Non-pigmented ciliary epithelial cell (primary cell): Measurements from ENCODE around the gene GYPB.
A peak's percentile ranks its signal among the peaks of the same experiment; 100 is the strongest.
"Not testable (repeated sequence)": the region's sequence is repeated elsewhere in the genome, so short reads cannot be mapped to it uniquely, and the experiment has no call there.

Source experiments
- DNase-seq: peaks from one replicate; pipeline ENCODE4 v3.0.0-alpha.2; 2010; ENCODE audit warnings: low read depth

The GYPB gene

DNA sequence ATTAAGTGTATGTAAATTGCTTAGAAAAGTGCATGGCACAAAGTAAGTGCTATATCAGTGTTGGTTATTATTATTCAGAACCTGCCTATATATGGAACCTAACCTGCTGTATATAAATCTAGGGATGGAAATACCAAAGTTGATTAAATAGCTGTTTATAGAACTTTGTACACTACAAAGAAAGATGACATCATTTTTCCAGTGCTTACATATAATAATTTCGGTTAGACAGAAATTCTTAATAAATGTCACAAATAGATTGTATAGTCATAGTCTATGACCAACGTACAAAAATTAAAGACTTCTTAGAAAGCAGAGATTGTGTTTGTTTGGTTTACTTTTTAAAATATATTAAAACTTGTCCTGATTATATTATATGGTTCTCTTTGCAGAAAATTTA, 4.4 kb downstream of the GYPB start:
- no peak for DNase-seq

DNA sequence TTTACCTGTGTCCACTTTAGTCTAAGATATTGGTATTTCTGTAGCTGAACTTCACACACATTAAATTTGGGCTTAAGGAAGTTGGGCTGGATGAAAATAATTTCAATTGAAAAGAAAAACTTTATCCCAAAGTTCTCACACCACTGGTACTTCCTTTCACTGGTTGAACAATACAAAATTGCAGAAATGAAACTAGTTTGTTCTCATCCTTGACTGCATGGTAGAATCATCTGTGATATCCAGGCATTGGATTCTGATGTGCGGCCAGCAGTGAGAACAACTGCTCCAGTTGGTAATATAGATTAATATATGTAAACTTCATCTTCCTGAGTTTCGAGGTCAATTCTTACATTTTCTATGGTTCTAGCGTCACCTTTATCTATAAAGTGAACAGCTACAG, 10.6 kb downstream of the GYPB start:
- DNase-seq = not testable (repeated sequence)

DNA sequence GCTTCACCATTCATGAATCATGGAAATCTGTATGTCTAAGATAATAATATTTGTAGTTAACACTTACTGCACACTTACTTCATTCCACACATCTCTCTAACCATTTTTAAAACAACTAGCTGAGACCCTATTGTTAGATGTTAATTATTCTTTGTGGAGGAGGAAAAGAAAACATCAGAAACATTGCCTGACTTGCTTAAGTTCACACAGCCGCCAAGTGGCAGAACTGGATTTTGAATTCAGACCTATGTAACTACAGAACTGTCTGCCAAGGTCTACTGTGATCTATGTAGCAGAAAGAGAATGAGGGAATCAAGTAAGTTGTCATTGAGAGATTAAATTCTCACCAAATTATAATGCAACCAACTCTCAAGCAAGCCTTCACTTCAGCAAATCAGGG, 11.2 kb downstream of the GYPB start:
- not testable (repeated sequence) for DNase-seq

DNA sequence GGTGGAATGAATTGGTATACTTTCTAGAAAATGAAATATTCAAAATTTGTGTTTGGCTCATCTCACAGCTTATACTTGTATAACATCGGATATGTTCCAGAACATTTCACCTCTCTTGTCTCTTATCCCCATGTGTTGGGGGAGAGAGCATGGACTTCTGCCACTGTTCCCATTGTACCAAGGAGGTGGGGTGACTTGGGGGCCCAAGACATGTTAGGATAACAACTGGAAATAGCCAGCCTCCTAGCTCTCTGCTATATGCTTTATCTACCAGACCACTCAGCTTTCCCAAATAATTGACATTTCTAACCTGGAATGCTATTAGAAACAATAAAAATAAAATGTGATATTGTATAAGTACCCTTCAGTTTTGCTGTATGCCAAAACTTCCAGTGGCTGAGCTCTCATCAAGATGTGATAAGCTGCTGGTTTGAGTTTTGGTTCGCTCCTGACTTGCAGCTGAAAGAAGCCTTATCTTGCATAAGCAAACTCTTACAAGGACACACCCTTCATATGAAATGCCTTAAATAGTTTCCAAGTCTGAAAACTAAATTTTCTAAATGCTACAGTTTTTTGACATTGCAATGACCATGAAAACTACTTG, 12.9 kb downstream of the GYPB start:
- DNase-seq = not testable (repeated sequence)

DNA sequence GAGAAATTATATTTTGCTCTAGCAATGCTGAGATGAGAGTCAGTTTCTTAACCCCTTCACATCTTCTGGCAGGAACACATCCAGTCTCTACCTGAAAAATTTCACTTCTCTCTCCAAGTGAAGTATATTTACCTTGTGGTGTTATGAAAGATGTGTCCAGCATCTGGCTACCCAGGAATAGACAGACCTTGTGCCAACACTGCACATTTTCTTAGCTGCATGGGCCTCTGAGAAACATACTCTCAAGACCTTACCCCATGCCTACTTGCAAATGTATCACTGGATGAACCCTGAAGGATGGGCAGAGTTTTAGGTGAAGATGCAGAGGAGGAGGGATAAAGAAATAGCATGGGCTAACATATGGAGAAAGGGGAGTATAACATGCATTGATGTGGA, 13.6 kb downstream of the GYPB start:
- not testable (repeated sequence) for DNase-seq

DNA sequence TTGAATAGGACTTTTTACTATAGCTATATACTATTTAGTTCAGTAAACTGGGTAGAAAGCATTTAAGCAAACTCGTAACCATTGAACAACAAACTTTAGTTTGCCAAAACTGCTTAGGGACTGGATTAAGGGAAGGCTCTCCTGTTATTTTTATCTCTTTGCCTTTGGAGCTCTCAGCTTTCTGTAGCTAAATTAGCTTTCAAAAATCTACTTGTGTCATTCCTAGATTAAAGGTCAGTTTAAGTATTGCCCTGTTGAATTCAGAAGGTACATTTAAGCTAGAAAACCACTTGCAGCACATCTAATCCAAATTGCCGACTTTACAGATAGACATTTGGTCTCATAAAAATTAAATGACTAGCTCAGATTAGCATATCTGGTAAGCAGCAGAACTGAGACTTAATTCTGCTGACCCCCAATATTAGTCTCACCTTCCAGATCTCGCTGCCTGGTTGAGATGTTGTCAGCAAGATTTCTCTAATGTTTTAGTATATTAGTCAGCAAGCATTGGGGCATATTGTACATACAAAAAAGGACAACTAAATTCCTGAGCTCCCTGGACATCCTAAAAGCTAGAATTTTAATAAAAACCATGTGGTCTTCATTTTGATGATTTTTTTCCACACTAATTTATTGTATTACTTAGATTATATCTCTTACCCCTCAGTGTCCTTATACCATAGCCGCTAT, 14.2 kb downstream of the GYPB start:
- peak; percentile 11 for DNase-seq

DNA sequence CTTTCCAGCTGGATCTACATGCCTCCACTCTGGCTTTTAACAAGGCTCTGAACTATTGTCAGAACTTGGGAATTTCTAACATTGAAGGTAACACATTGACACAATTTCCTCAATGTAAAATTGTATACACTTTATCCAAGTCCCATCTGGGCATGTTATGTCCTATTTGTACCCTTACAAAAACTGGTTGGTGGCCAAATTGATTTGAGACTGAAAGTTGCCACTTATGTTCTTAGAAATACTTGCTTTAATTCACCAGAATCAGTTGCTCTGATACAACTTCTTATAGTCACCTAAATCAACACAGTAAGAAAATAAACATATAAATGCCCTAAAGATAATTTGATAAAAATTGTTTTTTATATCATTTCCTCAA, 15.3 kb downstream of the GYPB start:
- not testable (repeated sequence) for DNase-seq

DNA sequence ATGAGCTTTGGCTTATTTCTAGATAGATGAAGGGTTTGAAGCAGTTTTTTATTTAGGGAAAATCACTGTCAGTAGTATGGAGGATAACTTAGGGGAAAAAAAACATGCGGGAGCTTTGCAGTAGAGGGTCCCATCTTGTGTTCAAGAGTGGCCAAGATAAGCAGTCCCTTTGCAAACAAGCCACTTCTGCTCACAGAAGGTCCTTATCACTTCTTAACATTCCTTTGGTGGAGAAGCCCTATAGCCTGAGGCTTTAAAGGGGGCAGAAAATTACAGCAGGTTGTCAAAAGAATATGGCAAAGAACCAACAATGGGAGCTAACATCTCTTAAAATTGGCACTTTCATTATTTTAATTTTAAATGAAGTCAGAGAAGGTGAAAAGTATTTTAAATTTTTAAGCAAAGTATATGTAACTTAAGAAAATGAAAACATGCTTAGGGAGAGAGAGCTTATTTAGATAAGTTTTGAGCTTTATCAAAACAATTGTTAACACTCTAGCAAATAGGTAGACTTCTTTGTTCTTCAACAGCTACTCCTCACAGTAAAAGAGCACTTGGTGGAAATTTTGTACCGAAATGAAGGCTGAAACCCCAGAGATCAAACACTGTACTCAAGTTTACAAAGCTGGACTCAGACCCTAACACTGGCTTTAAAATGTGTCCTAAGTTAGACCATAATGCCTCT, 15.8 kb downstream of the GYPB start:
- not testable (repeated sequence) for DNase-seq

DNA sequence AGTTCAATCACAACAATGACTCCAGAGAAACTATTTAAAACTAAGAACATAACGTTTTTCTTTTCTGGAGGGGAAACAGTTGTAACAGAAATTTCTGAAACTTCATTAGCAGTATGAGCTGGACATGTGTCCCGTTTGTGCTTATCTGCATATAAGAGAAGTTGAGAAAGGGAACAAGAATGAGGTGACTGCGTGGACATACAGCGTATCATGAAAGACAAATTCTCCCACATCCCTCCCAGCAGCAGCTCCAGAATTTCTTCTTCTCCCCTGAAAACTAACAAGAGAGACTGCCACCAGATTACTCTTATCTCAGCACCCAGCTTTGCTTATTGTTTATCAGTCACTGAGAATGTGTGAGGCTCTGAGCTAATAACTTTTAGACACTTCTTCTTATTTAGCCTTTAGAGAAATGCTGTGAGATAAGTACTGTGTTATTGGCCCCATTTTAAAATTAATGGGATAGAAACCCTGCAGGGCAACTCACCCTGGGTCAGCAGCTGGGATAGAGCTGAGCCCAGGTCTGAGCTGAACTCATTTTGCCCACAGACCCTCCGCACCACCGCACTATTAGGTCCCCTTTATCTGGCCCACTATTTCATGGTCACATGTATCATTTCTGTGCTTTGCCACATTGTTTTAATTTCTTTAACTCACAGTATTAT, 18.7 kb downstream of the GYPB start:
- DNase-seq = not testable (repeated sequence)

DNA sequence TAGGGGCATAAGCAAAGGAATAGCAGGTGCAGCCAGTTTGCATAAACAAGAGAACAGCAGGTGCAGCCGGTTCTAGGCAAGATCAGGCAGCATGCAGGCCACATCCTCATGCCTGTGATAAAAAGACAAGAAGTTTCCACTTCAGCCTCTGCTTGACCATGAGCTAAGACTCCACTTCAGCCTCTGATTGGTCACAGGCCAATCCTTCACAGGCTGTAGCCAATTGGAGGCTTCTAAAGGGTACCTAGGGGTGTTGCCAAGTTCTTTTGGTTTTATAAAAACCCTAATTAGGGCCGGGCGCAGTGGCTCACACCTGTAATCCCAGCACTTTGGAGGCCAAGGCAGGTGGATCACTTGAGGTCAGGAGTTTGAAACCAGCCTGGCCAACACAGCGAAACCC, 23.0 kb downstream of the GYPB start:
- DNase-seq = not testable (repeated sequence)

DNA sequence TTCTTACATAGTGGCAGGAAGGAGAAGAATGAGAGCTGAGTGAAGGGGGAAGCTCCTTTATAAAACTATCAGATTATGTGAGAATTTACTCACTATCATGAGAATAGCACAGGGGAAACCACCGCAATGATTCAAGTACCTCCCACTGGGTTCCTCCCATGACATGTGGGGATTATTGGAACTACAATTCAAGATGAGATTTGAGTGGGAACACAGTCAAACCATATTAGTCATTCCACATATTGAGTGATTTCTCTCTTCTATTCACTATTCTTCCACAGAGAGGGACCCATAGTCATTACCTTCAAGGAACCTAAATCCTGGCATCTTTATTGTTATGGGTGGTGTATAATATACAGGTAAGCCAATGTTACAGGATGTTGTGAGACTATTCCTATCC, 27.4 kb downstream of the GYPB start:
- DNase-seq = not testable (repeated sequence)

DNA sequence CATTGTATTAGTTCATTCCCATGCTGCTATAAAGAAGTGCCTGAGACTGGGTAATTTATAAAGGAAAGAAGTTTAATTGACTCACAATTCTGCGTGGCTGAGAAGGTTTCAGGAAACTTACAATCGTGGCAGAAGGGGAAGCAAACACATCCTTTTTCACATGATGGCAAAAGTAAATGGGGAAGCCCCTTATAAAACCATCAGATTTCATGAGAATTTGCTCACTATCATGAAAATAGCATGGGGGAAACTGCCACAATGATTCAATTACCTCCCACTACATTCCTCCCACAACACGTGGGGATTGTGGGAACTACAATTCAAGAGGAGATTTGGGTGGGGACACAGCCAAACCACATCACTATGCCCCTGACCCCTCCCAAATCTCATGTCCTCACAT, 28.5 kb downstream of the GYPB start:
- not testable (repeated sequence) for DNase-seq

DNA sequence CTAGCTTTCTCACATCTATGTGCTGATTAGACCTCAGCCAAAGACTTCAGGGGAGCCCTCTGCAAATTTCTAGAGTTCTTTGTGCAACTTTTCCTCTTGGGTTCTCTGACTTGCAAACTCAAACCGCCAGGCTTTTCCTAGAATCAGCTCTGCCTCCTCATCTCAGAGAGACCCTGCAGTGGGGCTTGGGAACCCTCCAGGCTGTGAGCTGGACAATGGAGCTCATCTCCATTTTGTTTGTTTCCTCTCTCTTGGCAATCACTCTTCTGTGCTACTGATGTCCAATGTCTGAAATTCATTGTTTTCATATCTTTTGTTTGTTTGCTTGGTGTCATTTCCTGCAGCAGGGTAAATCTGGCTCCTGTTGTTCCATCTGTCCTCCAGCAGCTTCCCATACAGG, 33.0 kb downstream of the GYPB start:
- no peak for DNase-seq

DNA sequence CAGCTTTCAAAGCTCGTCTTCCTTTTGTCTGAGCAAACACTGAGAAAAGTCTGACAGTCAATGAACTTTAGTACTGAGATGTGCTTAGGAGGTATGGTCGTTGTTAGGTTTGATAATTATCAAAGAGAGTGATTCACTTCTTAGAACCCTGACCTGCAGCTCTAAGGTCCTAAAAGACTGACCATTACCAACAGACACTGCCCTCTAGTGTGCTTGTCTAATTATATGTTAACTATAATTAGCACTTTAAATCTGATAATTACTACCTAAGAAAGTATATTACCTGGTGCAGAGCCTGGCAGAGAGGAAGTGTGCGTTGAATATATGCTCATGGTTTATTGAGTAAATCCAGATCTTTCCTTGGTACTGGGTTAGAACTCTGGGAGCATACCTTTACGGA, 38.4 kb downstream of the GYPB start:
- not testable (repeated sequence) for DNase-seq

DNA sequence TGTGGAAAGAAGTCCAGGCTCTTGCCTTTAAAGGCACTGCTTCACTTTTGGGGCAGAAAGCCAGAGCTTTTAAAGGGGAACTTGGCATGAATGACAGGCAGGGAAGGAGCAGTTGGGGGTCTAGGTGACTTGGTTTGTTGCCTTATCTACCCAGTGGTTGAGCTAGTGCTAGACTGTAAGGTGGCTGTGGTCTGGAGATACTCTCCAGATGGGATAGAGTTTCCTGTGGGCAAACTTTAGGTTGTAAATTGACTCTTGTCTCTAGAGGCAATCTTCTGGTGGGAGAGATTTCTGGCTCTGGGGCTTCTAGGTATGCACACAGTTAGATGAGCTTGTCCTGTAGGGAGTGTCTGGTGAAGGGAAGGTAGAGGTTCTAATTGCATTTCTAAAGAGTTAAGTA, 43.7 kb downstream of the GYPB start:
- not testable (repeated sequence) for DNase-seq

DNA sequence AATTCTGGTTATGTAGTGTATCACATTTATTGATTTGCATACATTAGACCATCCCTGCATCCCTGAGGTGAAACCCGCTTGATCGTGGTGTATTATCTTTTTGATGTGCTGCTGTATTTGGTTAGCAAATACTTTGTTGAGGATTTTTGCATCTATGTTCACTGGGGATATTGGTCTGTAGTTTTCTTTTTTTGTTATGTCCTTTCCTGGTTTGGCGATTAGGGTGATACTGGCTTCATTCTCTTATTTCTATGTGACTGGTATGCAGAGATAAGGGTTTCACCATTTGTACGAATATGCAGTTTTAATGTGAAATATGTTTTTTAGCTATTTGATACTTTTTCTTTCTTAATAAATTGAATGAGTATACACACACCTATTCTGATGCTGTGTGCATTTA, 45.2 kb downstream of the GYPB start:
- DNase-seq = not testable (repeated sequence)

DNA sequence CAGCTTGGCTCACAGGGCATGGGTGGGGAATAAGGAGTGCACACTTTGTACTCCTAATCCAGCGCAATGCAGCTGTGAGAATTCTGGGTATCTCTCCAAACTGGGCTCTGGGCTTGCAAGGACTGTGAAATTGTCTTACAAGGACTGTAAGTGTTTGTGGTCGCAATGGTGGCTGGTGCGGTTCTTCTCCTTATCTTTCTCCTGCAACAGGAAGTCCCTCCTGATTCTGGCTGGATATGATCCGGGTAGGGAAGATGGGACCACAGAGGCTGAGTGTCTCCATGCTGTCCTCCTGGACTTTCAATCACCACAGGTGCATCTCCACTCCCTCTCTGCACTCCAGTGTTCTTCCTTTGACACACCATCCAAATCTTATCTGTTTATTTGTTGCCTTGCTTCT, 58.1 kb downstream of the GYPB start:
- no peak for DNase-seq

DNA sequence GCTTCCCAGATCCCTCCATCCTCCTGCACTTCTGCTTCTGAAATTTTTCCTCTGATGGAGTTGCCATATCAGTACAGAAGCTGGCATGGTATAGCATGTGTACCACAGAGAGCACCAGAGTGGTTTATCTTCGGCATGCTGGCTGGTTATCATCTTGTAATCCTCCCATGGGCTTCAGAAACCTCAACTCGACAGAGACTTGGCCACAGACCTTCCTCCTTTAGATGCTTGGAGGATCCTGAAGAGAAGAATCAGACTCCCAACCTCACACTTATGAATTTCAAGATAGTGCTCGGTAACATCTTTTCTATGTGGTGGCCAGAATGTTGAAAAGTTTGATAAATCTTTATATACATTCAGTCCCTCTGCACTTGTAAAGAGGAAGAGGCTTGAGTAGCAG, 63.9 kb downstream of the GYPB start:
- not testable (repeated sequence) for DNase-seq

DNA sequence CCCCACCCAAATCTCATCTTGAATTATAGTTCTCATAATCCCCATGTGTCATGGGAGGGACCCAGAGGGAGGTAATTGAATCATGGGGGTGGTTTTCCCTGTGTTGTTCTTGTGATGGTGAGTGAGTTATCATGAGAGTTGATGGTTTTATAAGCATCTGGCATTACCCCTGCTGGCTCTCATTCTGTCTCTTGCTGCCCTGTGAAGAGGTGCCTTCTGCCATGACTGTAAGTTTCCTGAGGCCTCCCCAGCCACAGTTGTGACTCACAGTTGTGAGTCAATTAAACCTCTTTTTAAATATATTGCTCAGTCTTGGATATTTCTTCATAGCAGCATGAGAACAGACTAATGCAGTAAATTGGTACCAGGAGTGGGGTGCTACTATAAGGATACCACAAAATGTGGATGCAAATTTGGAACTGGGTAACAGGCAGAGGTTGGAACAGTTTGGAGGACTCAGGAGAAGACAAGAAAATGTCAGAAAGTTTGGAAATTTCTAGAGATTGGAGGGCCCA, 67.7 kb downstream of the GYPB start:
- DNase-seq = not testable (repeated sequence)

DNA sequence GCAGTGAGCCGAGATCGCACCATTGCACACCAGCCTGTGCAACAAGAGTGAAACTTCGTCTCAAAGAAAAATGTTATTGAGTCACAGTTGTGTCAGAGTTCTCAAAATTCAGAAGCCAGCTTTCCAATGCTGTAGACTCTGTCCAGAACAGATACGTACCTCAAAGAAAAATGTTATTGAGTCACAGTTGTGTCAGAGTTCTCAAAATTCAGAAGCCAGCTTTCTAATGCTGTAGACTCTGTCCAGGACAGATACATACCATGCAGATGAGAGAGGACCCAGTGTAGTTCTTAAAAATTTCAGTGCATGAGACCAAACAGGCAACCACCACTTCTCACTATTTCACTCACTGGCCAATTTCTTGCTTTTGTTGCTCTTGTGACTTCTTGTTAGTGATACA, 68.2 kb downstream of the GYPB start:
- not testable (repeated sequence) for DNase-seq

DNA sequence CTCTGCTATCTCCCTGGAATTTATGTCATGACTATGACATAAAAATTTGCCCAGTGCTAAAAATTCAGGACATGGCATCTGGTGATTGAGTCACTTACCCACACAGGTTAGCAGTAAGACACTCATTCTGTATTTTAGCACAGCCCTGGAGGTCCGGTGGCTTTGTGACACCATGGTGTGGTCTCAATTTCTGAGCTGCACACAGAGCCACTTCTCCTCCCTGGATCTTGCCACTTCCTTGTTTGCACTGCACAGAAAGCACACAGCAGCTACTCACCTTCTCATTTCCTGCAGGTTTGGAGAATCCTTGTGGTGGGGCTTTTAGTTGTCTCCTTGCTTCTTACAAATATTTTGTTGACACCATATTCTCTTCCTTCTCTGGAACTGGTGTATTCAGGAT, 69.0 kb downstream of the GYPB start:
- DNase-seq = not testable (repeated sequence)

DNA sequence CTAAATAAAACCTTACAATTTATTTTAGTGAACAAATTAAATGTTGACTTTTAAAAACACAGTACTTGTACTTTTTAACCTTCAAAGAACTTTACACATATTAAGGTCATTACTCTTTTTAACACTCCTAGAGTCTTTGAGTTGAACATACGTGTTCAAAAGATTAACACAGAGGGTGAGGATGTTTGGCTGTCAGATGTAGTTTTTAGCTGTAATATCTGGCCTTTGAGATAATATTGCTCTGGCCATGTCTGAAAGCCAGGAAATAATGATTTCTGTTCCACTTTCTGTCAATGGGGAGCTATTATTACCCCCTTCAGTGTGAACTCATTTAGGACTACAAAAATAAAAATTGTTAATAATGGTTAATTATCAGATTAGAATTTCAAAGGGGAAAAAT, 71.7 kb downstream of the GYPB start:
- not testable (repeated sequence) for DNase-seq
